GM04503 (cell line): ENCODE measurements around the gene ARHGAP4.
A peak's percentile ranks its signal among the peaks of the same experiment; 100 is the strongest.

Experiments used
- DNase-seq: peaks from one replicate; pipeline ENCODE4 v3.0.0-alpha.2; 2012; ENCODE audit warnings: low read depth

Gene ARHGAP4

GRCh38 chrX:153925739-153926551 lies at the start of gene ARHGAP4:
Gene ARHGAP4 (minus strand): TSS chrX:153926264. CDS start chrX:153926202, 62 bp downstream.
- no peak for DNase-seq

- DNase-seq = no peak
Observed at GRCh38 chrX:153974726-153975286, 48.7 kb upstream of the ARHGAP4 start.

- DNase-seq = no peak
Observed at GRCh38 chrX:153974003-153974725, 48.1 kb upstream of the ARHGAP4 start.

- no peak for DNase-seq
Observed at GRCh38 chrX:153973127-153974002, 47.3 kb upstream of the ARHGAP4 start.

- DNase-seq = no peak
Observed at GRCh38 chrX:153972368-153973126, 46.5 kb upstream of the ARHGAP4 start, which contains the start of gene TMEM187. Gene TMEM187 (plus strand): TSS chrX:153972754. CDS start chrX:153982063, 9,309 bp downstream.

GRCh38 chrX:153971450-153972367 lies 45.6 kb upstream of the ARHGAP4 start, which contains the start of gene HCFC1:
Gene HCFC1 (minus strand): TSS chrX:153971818. CDS start chrX:153970840, 978 bp downstream.
- DNase-seq = peak; percentile 33

- DNase-seq = peak; percentile 39
Observed at GRCh38 chrX:153971124-153971449, 45.0 kb upstream of the ARHGAP4 start.

- DNase-seq = no peak
Observed at GRCh38 chrX:153970357-153971123, 44.5 kb upstream of the ARHGAP4 start.

- no peak for DNase-seq
Observed at GRCh38 chrX:153969904-153970356, 43.9 kb upstream of the ARHGAP4 start.

GRCh38 chrX:153969125-153969903 lies 43.2 kb upstream of the ARHGAP4 start:
- DNase-seq = no peak

- no peak for DNase-seq
Observed at GRCh38 chrX:153968754-153969124, 42.7 kb upstream of the ARHGAP4 start.

GRCh38 chrX:153968255-153968654 lies 42.2 kb upstream of the ARHGAP4 start:
- DNase-seq = no peak

GRCh38 chrX:153967536-153968224 lies 41.6 kb upstream of the ARHGAP4 start:
- no peak for DNase-seq

- no peak for DNase-seq
Observed at GRCh38 chrX:153966841-153967535, 40.9 kb upstream of the ARHGAP4 start.

- DNase-seq = no peak
Observed at GRCh38 chrX:153966283-153966688, 40.2 kb upstream of the ARHGAP4 start.

GRCh38 chrX:153965406-153965805 lies 39.3 kb upstream of the ARHGAP4 start:
- no peak for DNase-seq

- no peak for DNase-seq
Observed at GRCh38 chrX:153964105-153964504, 38.0 kb upstream of the ARHGAP4 start.
